Heart left ventricle (tissue), 16 donors: ENCODE results near the gene DNMT3B. TPM values are rescaled to one million over a fixed set of nuclear protein-coding genes. Genes with fewer than 3 reads are reported as not detected.
A peak's percentile ranks its signal among the peaks of the same experiment; 100 is the strongest.
"Not testable (repeated sequence)": the region's sequence is repeated elsewhere in the genome, so short reads cannot be mapped to it uniquely, and the experiment has no call there.

ENCODE experiments used
- ATAC-seq, 4 donors: fragments of 200-7000 bp; cut with Tn5 transposase; one replicate each; pipeline ENCODE4 v1.9.1; 2020 to 2022; ENCODE audit warnings: moderate library complexity in 4 of 4, mild to moderate bottlenecking in 3 of 4, moderate number of reproducible peaks in 1 of 4
- DNase-seq, 5 donors: peaks; one replicate each; pipeline ENCODE4 v3.0.0-alpha.2; 2020
- H3K27ac ChIP-seq, 12 donors: fragments of 200-600 bp; sonication (generic) in 4 of 12; one replicate each; pipeline versions ENCODE4 v1.5.0 to v1.8.0; 2016 to 2022; ENCODE audit warnings: mild to moderate bottlenecking in 2 of 12
- H3K27me3 ChIP-seq, 9 donors: fragments of 200-600 bp; sonication (generic) in 2 of 9; one replicate each; pipeline versions ENCODE4 v1.5.1 to v1.8.0; 2016 to 2022; ENCODE audit warnings: mild to moderate bottlenecking in 3 of 9
- H3K36me3 ChIP-seq, 9 donors: fragments of 200-600 bp; sonication (generic) in 2 of 9; one replicate each; pipeline versions ENCODE4 v1.5.0 to v1.8.0; 2018 to 2022; ENCODE audit warnings: mild to moderate bottlenecking in 2 of 9
- H3K4me1 ChIP-seq, 12 donors: fragments of 200-600 bp; sonication (generic) in 4 of 12; one replicate each; pipeline versions ENCODE4 v1.5.0 to v1.8.0; 2016 to 2022; ENCODE audit warnings: mild to moderate bottlenecking in 3 of 12
- H3K4me3 ChIP-seq, 12 donors: fragments of 200-600 bp; sonication (generic) in 4 of 12; one replicate each; pipeline versions ENCODE4 v1.5.0 to v1.8.0; 2017 to 2022; ENCODE audit warnings: mild to moderate bottlenecking in 9 of 12, moderate library complexity in 4 of 12
- H3K9me3 ChIP-seq, 12 donors: fragments of 200-600 bp; sonication (generic) in 4 of 12; one replicate each; pipeline versions ENCODE4 v1.5.0 to v1.8.0; 2016 to 2022; ENCODE audit warnings: mild to moderate bottlenecking in 1 of 12
- POLR2A ChIP-seq, 2 donors: fragments of 450-650 bp; IDR thresholded peaks; one replicate each; pipeline ENCODE4 v1.6.1; 2017; ENCODE audit warnings: antibody characterized with exemption in 2 of 2, mild to moderate bottlenecking in 2 of 2, moderate library complexity in 2 of 2
- WGBS, 4 donors: extraction: QIAGEN DNeasy Blood & Tissue Kit in 2 of 4; methylation state at CpG; one replicate each; pipeline versions ENCODE4 v1.1.5 to v1.1.7; 2013 to 2018; 5-methylcytosine and 5-hydroxymethylcytosine counted together
- intact Hi-C, 10 donors: fragments of 100-400 bp; cut with DNase I; formaldehyde crosslinking; loops; one replicate each; pipeline versions ENCODE4 v1.11.1 to v1.14.2; 2022
- polyA plus RNA-seq, 2 donors: library from polyadenylated mRNA; stranded (reverse); fragments of 200-250 nt; gene quantifications; one replicate each; pipeline ENCODE4 v1.2.3, GENCODE V29; 2013
- total RNA-seq, 9 donors: library from RNA; depleted of rRNA in 2 of 9; stranded (reverse); fragments of >200 nt in 2 of 9; fragmentation: NEBNext Ultra II Directional in 3 of 9; extraction: Animal tissue kit (Norgen Biotek cat#: 25700) in 3 of 9; gene quantifications; one replicate each; pipeline versions ENCODE4 v1.1.0 to v1.2.4, GENCODE V29; 2016 to 2023
- TF ChIP-seq, protein P1 (sequence below), 12 donors: fragments of 200-600 bp; sonication (generic) in 4 of 12; IDR thresholded peaks; one replicate each; pipeline versions ENCODE4 v1.5.0 to v1.8.0; 2018 to 2022; ENCODE audit warnings: antibody characterized with exemption in 12 of 12, mild to moderate bottlenecking in 5 of 12
- donor health status: ischemic (EF 13 %, LVEDD 7.1; RV severe dilation, severe dysfunction).
- donor health status: healthy with polysubstance abuse.
- donor health status: DM: no; HTN: yes; CAD: no.
- donor health status: DM: no; HTN: no; CAD: no.
- donor health status: ischemic (EF 25% LVEDD 6.9; RV normal size, moderate dysfunction).
- donor health status: ischemic (EF 25% LVEDD 5.7; RV mildly dilated, moderate dysfunction).
- donor health status: healthy.
- donor health status: DM: yes; HTN: yes; CAD: no.
- donor health status: ischemic (EF 35%, LVEDD 5.7; RV mildly dilated, moderate dysfunction).
- donor health status: nonischemic (EF 11% LVEDD 7.7; RV severe dilation, severe dysfunction).
- donor health status: DM: yes; HTN: yes; CAD: no.
- donor health status: PGD.
- donor health status: ischemic (EF 29% LVEDD 5.4; RV normal size, mild dysfunction).
- donor health status: nonischemic (EF 23%, LVEDD 6.1; RV moderate dilation, normal function).

Gene DNMT3B
- total and polyA plus RNA-seq, 11 donors = 0.19 to 1.2 (median 0.50) TPM

DNA sequence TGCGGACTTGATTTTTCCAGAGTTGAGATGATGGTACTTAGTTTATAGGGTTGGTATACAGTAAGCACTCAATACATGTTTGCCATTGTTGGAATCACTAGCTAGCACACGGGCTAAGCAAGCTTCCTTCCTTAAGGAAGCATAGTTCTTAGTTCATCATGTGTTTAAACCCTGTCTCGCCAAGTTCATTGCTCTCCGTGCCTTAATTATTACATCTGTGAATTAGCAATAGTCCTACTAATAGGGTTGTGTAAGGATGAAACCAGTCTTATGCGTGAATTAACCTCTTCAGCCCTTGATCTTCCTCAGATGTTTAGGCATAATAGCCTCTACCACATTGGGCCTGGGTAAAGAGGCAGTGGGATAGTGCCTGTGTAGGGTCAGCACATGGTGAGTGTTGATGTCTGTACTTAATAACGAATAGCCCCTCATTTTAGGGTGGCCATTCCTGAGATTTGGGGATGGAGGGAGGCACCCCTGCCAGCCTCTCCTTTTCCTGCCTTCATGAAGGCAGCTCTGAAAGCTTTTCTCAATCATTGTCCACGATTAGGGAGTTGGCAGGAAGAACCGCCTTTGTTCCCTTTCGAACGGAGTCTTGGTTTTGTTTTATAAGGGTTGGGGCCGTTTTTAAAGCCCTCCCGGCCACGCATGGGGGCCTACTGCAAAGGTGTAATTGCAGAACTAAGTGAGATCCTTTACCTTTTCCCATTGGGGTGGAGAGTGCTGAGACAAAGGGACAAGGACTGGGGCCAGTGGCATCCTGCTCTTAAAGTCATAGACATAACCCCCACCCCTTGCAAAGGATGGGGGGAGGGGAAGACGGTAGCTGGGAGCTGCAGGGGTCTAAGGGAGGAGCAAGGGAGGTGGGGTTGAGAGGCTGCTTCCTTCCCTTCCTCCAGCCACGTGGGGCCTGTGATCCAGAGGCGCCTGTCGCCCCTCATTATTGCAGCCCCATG lies 2.1 kb downstream of the DNMT3B start:
- no peak for TF ChIP-seq POLR2A (IDR thresholded peaks at IDR 0.05)
- Histone ChIP-seq H3K36me3 (no peaks in the 10 kb centered on the region), H3K4me1 (peaks cover 0 to 26% (median 13%) of the 10 kb centered on the region in 12 donors), H3K9me3 (no peaks in the 10 kb centered on the region), H3K4me3 (peak overlapping the region in 2 of 12 donors; percentile 83 to 93), H3K27me3 (no peaks in the 10 kb centered on the region), H3K27ac (no peak overlapping the region)
- DNase-seq (no peak), ATAC-seq (no peak)
- intact Hi-C loops = loop anchor here in 3 of 10 donors (5.0 kb wide), 2 partner anchors 87 to 92 kb away; partner anchors contain the start of gene C20orf203 (in 1 of the 3)
- 58 to 66% (median 63%) methylated on average over 17 of the region's 17 CpGs for WGBS, 4 donors

DNA sequence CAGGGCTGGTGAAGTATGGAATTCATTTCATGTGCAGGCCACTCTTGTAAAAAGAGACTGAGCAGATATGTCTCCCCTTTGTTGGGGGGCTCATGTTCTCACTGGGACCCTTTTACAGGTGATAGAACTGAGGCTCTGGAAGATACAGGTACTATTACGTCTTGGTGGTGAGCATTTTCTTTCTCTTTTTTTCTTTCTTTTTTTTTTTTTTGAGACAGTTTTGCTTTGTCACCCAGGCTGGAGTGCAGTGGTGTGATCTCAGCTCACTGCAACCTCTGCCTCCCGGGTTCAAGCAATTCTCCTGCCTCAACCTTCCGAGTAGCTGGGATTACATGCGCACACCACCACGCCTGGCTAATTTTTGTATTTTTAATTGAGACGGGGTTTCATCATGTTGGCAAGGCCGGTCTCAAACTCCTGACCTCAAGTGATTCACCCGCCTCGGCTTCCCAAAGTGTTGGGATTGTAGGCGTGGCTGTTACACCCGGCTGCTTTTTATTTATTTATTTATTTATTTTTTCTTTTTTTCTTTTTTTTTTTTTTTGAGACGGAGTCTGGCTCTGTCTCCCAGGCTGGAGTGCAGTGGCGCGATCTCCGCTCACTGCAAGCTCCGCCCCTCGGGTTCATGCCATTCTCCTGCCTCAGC lies 3.2 kb downstream of the DNMT3B start:
- H3K36me3 ChIP-seq, ATAC-seq, H3K4me3 ChIP-seq, H3K27me3 ChIP-seq, intact Hi-C loops, DNase-seq, H3K9me3 ChIP-seq, H3K27ac ChIP-seq: not testable (repeated sequence)
- H3K4me1 ChIP-seq = peaks cover 0 to 26% (median 13%) of the 10 kb centered on the region in 12 donors
- 89 to 94% (median 92%) methylated on average over 17 of the region's 17 CpGs for WGBS, 4 donors

DNA sequence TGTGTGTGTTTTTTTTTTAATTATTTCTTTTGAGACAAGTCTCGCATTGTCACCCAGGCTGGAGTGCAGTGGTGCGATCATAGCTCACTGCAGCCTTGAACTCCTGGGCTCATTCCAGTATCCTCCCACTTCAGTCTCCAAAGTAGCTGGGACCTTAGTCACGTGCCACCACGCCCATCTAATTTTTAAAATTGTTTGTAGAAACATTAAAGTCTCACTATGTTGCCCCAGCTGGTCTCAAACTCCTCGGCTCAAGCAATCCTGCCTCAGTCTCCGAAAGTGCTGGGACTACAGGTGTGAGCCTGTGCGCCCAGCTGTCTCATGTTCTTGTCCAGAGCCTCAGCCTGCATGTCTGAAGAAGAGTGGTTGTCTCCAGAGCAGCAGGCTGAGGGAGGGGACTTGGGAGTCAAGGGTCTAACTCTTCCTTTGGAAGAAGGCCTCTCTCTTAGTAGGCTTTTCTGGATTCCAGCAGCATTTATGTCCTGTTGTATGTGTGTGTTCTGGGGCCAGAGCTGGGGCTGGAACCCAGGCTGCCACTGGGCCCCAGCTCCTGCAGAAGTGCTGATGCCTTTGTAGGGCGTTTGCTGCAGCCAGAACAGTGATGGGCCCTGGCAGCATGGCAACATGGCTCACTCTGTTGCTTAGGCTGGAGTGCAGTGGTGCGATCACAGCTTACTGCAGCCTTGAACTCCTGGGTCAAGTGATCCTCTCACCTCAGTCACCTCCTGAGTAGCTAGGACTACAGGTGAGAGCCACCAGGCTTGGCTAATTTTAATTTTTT lies 5.4 kb downstream of the DNMT3B start:
- Histone ChIP-seq H3K4me1 (peaks cover 0 to 18% (median 9%) of the 10 kb centered on the region in 12 donors), H3K27me3 (no peaks in the 10 kb centered on the region), H3K36me3 (no peaks in the 10 kb centered on the region), H3K9me3 (no peaks in the 10 kb centered on the region), H3K4me3 (no peak overlapping the region), H3K27ac (no peak overlapping the region)
- ATAC-seq (no peak), DNase-seq (no peak)
- WGBS, 4 donors = 89 to 97% (median 95%) methylated on average over 9 of the region's 9 CpGs
- no peak for TF ChIP-seq POLR2A (IDR thresholded peaks at IDR 0.05)
- TF ChIP-seq, protein P1, sequence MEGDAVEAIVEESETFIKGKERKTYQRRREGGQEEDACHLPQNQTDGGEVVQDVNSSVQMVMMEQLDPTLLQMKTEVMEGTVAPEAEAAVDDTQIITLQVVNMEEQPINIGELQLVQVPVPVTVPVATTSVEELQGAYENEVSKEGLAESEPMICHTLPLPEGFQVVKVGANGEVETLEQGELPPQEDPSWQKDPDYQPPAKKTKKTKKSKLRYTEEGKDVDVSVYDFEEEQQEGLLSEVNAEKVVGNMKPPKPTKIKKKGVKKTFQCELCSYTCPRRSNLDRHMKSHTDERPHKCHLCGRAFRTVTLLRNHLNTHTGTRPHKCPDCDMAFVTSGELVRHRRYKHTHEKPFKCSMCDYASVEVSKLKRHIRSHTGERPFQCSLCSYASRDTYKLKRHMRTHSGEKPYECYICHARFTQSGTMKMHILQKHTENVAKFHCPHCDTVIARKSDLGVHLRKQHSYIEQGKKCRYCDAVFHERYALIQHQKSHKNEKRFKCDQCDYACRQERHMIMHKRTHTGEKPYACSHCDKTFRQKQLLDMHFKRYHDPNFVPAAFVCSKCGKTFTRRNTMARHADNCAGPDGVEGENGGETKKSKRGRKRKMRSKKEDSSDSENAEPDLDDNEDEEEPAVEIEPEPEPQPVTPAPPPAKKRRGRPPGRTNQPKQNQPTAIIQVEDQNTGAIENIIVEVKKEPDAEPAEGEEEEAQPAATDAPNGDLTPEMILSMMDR (IDR thresholded peaks at IDR 0.05) = no peak
- intact Hi-C loops = no loop called here

DNA sequence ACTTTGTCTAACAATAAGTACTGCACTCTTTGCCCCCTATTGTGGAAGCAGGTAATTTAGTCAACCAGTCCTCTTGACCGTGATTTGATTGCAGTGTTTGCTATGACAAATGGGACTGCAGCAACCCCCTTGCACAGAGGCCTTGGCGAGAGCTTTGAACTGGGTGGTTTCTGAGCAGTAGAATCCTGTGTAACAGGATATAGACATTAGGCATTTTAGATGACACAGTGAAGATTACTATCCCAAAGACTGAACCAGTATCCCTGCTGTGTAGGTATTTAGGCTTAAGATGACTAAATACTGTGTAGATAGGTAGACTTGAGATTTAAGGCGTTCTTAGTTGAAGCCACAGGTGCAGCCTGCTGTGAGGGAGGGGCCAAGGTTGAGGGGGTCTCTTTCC lies 9.9 kb downstream of the DNMT3B start:
- Histone ChIP-seq H3K27me3 (no peaks in the 10 kb centered on the region), H3K36me3 (no peaks in the 10 kb centered on the region), H3K4me1 (peaks cover 0 to 12% (median 0%) of the 10 kb centered on the region in 12 donors), H3K9me3 (no peaks in the 10 kb centered on the region), H3K27ac (no peak overlapping the region), H3K4me3 (no peak overlapping the region)
- DNase-seq (no peak), ATAC-seq (no peak)
- intact Hi-C loops = loop anchor here in 1 of 10 donors (10.0 kb wide), 1 partner anchor 247 kb away; no protein-coding TSS in a partner anchor
- TF ChIP-seq, protein P1 (IDR thresholded peaks at IDR 0.05) = no peak
- TF ChIP-seq POLR2A (IDR thresholded peaks at IDR 0.05) = no peak
- 89 to 99% (median 95%) methylated on average over 3 of the region's 3 CpGs for WGBS, 4 donors
